ENCODE results near the gene PEF1.
A peak's percentile ranks its signal among the peaks of the same experiment; 100 is the strongest.

The PEF1 gene

GRCh38 chr1:31670593-31670964 is 25.9 kb upstream of the PEF1 start:
- no peak for DNase-seq

- peak; percentile 21 for DNase-seq
These were observed 25.3 kb upstream of the PEF1 start for GRCh38 chr1:31669786-31670592.

DNA sequence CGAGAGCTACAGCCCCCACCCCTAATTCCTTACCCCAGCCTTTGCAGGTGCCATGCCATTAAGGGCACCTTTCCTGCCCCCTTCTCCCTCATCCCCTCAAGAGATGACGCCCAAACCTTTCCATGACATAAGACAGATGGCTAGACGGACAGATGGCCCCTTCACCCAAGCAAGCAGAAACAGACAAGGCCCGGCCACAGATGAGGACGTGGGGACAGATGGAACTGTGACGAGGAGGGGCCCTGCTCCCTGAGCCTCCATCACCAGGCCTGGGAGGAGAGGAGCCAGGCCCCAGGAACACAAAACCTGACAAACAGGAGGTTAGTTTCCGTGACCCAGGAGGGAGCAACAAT is 24.7 kb upstream of the PEF1 start:
- DNase-seq, result no peak

GRCh38 chr1:31668303-31668883 is 23.7 kb upstream of the PEF1 start:
- DNase-seq, result no peak

GRCh38 chr1:31667065-31667785 is 22.5 kb upstream of the PEF1 start:
- DNase-seq, result no peak

GRCh38 chr1:31666263-31666963 is 21.7 kb upstream of the PEF1 start:
- DNase-seq, result no peak

- DNase-seq, result no peak
These were observed 20.7 kb upstream of the PEF1 start for GRCh38 chr1:31665234-31665878.

DNA sequence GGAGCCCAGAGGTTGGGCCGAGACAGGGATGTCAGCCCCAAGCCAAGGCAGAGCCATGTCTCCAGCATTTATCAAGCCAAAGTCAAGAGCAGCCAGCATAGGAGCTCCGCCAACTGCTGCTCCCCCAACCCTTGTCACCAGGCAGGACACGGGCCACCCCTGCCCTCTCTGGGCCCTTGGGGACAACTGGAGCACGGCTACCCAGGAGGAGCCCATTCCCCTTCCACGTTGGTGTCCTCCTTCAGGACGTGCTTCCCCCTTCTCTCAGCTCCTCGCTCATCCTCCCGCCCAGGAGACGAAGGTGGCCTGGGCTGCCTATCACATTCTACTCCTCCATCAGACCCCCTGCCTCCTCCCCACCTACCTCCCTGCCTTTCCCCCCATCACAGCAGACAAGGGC is 19.9 kb upstream of the PEF1 start:
- DNase-seq, result no peak

GRCh38 chr1:31663622-31664452 is 19.2 kb upstream of the PEF1 start:
- DNase-seq, result peak; percentile 62

DNA sequence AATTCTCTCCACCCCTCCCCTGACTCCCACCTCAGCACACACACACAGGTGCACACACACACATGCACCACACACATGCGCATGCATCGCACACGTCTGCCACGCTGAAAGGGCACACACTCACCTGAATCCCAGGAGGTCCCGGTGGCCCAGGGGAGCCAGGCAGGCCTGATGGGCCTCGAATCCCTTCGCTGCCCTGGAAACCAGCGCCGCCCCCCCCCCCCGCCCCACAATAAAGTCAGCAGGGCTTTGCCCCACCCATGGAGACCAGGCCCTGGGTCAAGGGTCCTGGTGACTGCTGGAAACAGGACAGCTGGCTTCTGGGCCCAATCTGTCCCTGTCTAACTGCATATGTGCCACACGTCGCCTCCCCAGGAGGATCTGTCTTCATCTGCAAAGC is 17.8 kb upstream of the PEF1 start:
- DNase-seq, result no peak

DNA sequence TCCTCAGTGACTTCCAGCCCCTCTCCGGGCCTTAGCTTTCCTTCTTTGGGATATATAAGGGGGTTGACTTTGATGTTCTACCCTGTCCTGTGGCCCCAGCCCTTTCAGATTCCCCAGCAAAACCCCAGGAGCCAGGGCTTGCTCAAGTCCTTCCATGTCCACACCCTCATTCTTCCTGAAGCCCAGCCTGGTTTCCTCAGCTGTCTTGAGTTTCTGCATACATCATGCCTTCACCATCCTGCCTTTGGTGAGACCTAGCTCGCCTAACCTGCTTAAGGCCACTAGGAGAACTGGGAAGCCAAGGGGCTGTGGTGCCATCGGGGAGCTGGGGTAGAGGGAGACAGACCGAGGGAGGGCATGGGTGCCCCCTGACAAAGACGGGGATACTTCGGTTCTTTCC is 17.2 kb upstream of the PEF1 start:
- no peak for DNase-seq

DNA sequence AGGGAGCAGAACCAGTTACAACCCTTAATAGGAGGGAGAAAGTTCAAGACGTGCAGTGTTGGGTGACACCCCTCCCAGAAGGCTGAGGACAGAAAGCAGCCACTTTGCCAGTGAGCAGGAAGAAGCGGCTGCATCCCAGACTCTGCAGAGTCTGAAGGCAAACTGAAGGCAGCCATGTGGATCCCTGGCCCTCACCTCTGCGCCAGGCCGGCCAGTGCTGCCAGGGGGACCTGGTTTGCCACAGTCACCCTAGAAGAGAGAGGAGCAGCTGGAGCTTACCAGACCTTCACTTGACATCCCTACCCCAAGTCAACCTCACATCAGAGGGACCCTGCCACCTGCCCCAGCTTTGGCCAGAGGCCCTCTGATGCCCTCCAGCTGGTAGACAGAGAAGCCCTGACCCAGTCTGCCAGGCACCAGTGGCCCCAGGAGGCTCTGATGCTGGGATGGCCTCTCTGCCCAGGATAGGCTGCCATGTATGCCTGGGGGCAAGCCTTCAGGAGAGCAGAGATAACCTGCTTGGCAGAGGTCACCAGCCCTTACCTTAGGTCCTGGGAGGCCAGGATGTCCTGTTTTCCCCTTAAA is 16.3 kb upstream of the PEF1 start:
- no peak for DNase-seq

DNA sequence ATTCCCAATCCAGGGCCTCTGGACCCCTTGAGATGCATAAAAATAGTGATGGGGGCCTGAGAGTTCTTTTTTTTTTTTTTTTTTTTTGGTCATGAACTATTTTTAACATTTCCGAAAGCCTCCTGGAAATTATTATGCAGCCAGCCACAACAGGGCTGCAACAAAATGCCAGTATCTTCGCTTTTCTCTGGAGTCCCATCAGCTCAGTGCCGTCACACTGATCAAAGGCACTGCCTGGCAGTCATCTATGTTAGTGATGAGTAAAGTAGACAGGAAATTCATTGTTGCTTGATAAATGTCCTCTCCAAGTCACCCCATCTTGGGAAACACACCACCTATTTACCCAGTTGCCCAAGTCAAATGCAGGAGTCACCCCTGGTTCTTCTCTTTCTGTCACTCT is 15.2 kb upstream of the PEF1 start:
- DNase-seq, result no peak

GRCh38 chr1:31658721-31659120 is 14.0 kb upstream of the PEF1 start:
- no peak for DNase-seq

DNA sequence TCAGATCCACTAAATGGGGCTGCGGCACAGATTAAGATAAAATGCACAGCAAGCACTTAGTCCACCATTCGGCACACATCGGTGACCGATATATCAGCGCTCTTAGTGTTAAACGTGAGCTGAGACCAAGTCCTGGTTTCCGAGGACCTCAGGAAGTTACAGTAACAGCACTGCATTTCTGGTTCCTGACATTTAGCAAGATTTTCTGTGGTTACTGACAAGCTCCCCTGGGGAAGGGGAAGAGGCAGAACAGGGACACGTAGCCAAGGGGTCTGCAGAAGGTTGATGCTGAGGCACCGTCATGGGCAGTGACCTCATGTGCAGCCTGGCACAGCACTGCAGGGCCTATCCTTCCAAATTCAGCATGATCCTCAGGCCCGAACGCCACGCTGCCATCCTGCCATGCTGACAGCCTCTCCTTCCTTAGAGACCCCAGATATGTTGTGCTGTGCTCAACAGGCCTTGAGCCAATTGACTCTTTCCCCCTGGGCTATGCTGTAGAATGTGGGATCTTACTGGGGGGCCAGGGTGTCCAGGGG is 13.4 kb upstream of the PEF1 start:
- no peak for DNase-seq

- no peak for DNase-seq
These were observed 12.5 kb upstream of the PEF1 start for GRCh38 chr1:31657020-31657804.

DNA sequence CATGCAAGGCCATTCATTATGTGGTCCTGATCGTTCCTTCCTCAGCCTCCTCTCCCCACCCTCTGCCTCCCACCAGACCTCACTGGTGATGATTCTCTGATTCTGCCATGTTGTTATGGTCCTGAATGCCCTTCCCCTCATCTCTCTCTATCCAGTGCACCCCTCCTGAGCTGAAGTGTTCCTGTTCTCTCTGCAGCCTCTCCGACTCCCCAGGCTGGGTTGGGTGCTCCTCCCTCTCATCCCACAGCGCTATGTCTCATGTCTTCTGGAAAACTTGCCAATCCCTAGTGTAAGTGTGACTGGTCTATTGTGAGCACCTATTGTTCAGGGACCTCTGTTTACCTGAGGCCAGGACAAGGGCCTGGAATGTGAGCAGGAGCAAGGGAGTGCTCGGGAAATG is 11.1 kb upstream of the PEF1 start:
- DNase-seq, result no peak

- DNase-seq, result no peak
These were observed 10.4 kb upstream of the PEF1 start for GRCh38 chr1:31655104-31655503.

- DNase-seq, result no peak
These were observed 9.7 kb upstream of the PEF1 start for GRCh38 chr1:31654474-31654776.

GRCh38 chr1:31653717-31654473 is 9.2 kb upstream of the PEF1 start:
- DNase-seq, result no peak
